ENCODE results near the gene VPS8. TPM values are rescaled to one million over a fixed set of nuclear protein-coding genes. Genes with fewer than 3 reads are reported as not detected.

The VPS8 gene
- total RNA-seq, 1 experiment from 2014 or later = 37.6 TPM

- Histone ChIP-seq H3K36me3 (ENCODE audit: control insufficient read depth in 1 of 2, insufficient read depth in 2 of 2, low read length in 2 of 2) (no peaks in the 10 kb centered on the region), H4K20me1 (ENCODE audit: insufficient read depth) (no peaks in the 10 kb centered on the region), H3K27ac (ENCODE audit: low read depth, low read length) (no peak overlapping the region), H3K4me3 (replicated peaks in 1 of 2; ENCODE audit: low read depth in 1 of 2, low read length in 2 of 2) (no peak overlapping the region), H2AFZ (ENCODE audit: low read depth, low read length, poor library complexity, severe bottlenecking) (peak overlapping the region; percentile 77), H3K9me3 (ENCODE audit: control insufficient read depth in 1 of 2, insufficient read depth in 1 of 2, low read depth in 1 of 2, low read length in 2 of 2) (no peaks in the 10 kb centered on the region), H3K9ac (ENCODE audit: low read length) (no peak overlapping the region), H3K27me3 (ENCODE audit: insufficient read depth, low read length) (no peaks in the 10 kb centered on the region), H3K4me2 (ENCODE audit: low read length) (no peak overlapping the region), H3K9me2 (ENCODE audit: insufficient read depth) (no peaks in the 10 kb centered on the region), H3K79me2 (ENCODE audit: insufficient read depth, low read length) (peaks cover 10% of the 10 kb centered on the region), H3K4me1 (ENCODE audit: control insufficient read depth in 1 of 2, insufficient read depth in 2 of 2, low read length in 2 of 2) (peaks cover 9 to 27% of the 10 kb centered on the region in 2 experiments; a peak in 3 of 4 replicates)
- ChIA-PET CTCF (interaction anchor here (0.7 to 1.6 kb wide), 9 partner anchors 9 to 437 kb away, joined by 3 to 7 read pairs (median 3); no protein-coding TSS in a partner anchor), POLR2A (interaction anchor here (1.4 kb wide), 1 partner anchor 247 kb away, joined by 5 read pairs; the partner anchor contains the start of gene EPHB3), RAD21 (ENCODE audit: low non-redundant PET in 1 of 2, low total read pairs in 2 of 2, uncharacterized antibody in 2 of 2, unreplicated experiment in 2 of 2) (interaction anchor here in 1 of 2 experiments (0.6 to 1.4 kb wide), 2 partner anchors 67 to 247 kb away, joined by 4 to 5 read pairs; partner anchors contain the start of gene EPHB3)
- BruUV-seq (replicated peaks) = no TSS peak
- peak; percentile 44 for DNase-seq (ENCODE audit: low read depth, low spot score)
- intact Hi-C loops (cut with micrococcal nuclease) = no loop called here
- TF ChIP-seq CTCF (IDR thresholded peaks at IDR 0.05 in 2 of 3, conservative IDR thresholded peaks at IDR 0.05 in 1 of 3; ENCODE audit: borderline replicate concordance in 1 of 3, insufficient read depth in 1 of 3, low read depth in 2 of 3, low read length in 2 of 3) (peak; percentile 33 to 64 (median 52); a peak in 5 of 6 replicates), RAD21 (IDR thresholded peaks at IDR 0.05; ENCODE audit: low read depth) (0 out of 2 replicates have a peak, but pooled peaks have one; percentile 13), SIN3A (IDR thresholded peaks at IDR 0.05; ENCODE audit: low read depth) (no peak), EZH2 (IDR thresholded peaks at IDR 0.05) (no peak), SRF (IDR thresholded peaks at IDR 0.05; ENCODE audit: low read depth) (no peak), POLR2A (IDR thresholded peaks at IDR 0.05; ENCODE audit: borderline replicate concordance, extremely low read depth, insufficient read depth, insufficient read length) (no peak), EZH2phosphoT487 (IDR thresholded peaks at IDR 0.05; ENCODE audit: borderline replicate concordance) (no peak)
- TF ChIP-seq, protein P1, sequence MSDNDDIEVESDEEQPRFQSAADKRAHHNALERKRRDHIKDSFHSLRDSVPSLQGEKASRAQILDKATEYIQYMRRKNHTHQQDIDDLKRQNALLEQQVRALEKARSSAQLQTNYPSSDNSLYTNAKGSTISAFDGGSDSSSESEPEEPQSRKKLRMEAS (IDR thresholded peaks at IDR 0.05) = 0 out of 2 replicates have a peak, but pooled peaks have one; percentile 24
- TF ChIP-seq, protein P2, sequence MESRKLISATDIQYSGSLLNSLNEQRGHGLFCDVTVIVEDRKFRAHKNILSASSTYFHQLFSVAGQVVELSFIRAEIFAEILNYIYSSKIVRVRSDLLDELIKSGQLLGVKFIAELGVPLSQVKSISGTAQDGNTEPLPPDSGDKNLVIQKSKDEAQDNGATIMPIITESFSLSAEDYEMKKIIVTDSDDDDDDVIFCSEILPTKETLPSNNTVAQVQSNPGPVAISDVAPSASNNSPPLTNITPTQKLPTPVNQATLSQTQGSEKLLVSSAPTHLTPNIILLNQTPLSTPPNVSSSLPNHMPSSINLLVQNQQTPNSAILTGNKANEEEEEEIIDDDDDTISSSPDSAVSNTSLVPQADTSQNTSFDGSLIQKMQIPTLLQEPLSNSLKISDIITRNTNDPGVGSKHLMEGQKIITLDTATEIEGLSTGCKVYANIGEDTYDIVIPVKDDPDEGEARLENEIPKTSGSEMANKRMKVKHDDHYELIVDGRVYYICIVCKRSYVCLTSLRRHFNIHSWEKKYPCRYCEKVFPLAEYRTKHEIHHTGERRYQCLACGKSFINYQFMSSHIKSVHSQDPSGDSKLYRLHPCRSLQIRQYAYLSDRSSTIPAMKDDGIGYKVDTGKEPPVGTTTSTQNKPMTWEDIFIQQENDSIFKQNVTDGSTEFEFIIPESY (IDR thresholded peaks at IDR 0.05; ENCODE audit: extremely low read depth, insufficient replicate concordance, low read length) = no peak
- TF ChIP-seq, protein P3, sequence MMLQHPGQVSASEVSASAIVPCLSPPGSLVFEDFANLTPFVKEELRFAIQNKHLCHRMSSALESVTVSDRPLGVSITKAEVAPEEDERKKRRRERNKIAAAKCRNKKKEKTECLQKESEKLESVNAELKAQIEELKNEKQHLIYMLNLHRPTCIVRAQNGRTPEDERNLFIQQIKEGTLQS (IDR thresholded peaks at IDR 0.05) = no peak
- ATAC-seq = peak; percentile 56
Measured at GRCh38 chr3:184808021-184808420, 3.9 kb upstream of the VPS8 start.

Measured in HCT116 (cell line).